ENCODE data around the gene ZKSCAN7.
"Not testable (repeated sequence)": the region's sequence is repeated elsewhere in the genome, so short reads cannot be mapped to it uniquely, and the experiment has no call there.

Gene ZKSCAN7

DNA sequence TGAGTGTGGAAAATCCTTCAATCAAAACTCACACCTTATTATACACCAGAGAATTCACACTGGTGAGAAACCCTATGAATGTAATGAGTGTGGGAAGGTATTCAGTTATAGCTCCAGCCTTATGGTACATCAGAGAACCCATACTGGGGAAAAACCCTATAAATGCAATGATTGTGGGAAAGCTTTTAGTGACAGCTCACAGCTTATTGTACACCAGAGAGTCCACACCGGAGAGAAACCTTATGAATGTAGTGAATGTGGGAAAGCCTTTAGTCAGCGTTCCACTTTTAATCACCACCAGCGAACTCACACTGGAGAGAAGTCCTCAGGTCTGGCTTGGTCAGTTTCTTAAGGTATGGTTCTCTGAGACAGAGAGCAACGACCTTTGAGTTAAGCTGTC, 16.0 kb downstream of the ZKSCAN7 start:
- in situ Hi-C loops (cut with HindIII; ENCODE audit: low sequenced_read_pairs), result no loop called here

DNA sequence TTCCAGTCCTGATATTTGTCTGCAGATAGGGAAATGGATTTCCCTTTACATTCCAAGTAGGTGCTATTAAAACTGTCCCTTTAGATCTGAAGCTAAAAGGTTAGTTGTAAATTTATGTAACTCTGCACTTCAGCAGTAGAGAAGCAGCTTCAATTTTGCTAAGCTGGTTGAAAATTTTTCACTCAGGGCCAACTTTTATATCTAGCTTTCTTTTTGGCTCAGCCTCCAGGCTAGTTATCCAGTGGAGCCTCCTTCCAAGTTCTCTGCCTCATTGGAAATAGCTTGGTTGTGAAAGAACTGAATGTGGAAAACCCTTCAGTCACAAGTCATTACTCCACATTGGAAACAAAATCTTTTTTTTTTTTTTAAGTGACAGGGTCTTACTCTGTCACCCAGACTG, 21.6 kb downstream of the ZKSCAN7 start:
- in situ Hi-C loops (cut with HindIII; ENCODE audit: low sequenced_read_pairs), result no loop called here

DNA sequence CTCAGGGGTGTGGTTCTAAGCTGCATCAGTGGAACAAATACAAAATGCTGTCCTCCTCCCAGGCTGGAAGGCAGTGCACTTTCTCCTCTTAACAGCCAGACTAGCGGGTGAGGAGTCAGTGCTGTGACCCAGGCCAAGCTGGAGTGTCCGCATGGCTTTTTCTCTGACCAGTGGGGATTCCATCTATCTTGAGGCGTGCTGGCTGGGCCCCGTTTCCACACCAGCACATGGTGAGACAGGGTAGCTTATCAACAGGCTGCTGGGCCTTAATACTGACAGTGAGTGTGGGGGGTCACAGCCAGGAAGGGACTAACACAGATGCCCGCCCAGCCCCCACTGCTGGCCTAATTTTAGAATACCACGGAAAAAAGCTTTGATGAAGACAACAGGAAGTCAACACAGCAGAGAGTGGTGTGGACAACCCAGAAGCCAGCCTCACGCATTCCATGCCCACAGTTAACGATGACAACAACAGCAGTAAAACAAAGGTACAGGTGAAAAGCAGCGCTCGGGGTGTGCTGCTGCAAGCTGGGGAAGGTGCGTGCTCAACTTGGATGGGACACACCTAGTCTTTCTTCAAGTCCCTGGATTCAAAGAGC, 22.5 kb downstream of the ZKSCAN7 start:
- in situ Hi-C loops (cut with HindIII; ENCODE audit: low sequenced_read_pairs), result not testable (repeated sequence)

DNA sequence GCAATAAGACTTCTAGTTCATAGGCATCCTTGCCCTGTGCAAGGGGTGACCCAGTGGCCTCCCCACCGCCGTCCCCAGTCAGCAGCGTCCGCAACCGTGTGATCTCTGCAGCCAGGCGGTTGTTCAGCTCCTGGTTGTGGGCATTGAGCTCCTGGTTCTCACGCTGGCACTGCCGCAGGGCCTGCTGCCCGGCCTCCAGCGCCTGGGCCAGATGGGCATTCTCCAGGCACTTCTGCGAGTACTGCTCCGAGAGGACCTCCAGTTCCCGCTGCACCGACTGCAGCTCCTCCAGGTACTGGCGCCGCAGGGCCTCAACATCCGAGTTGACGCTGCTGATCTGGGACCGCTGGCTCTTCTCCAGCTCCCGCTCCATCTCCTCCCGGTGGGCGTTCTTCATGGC, 23.3 kb downstream of the ZKSCAN7 start:
- in situ Hi-C loops (cut with HindIII; ENCODE audit: low sequenced_read_pairs), result not testable (repeated sequence)

DNA sequence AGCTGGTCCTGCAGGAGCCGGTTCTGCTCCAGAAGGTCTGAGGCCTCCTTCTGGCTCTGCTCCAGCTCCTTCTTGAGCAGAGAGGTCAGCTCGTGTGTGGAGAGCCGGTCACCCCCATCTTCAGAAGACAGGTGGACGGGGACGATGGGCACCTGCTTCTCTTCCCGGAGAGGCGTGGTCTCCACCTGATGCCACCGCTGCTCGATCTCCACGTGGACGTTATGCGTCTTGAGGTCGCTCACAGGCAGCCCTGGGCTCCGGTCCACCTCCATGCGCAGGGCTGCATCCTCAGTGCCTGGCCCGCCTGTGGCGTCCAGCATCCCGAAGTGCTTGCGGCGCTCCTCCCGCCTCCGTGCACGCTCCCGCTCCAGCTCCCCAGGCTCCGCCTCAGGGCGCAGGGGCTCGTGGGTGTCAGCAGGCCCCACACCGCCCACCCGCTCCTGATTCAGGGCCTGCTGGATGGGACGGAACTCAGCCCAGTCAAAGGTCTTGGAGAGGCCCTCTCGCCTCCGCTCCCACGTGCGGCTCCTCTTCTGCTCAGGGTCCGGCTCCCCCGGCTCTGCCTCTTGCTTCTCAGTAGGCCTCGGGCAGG, 24.0 kb downstream of the ZKSCAN7 start:
- in situ Hi-C loops (cut with HindIII; ENCODE audit: low sequenced_read_pairs), result not testable (repeated sequence)

DNA sequence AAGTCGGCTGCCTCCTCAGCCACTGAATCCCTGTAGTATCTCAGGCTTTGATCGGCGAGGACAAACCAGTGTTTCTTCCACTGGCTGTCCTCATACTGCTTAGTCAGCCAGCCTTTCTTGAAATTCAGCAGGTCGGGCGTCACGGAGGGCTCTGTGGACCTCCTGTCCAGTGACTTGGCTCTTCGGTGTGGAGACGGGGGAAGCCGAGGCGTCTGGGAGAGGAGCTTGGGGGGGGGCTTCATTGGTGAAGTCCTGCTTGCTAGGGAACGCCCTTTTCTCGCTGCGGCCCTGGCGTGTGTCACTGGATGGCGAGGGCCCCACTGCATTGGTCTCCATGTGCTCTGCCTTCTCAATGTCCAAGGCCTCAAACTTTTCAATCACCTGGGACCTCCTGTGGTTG, 24.8 kb downstream of the ZKSCAN7 start:
- in situ Hi-C loops (cut with HindIII; ENCODE audit: low sequenced_read_pairs), result not testable (repeated sequence)

DNA sequence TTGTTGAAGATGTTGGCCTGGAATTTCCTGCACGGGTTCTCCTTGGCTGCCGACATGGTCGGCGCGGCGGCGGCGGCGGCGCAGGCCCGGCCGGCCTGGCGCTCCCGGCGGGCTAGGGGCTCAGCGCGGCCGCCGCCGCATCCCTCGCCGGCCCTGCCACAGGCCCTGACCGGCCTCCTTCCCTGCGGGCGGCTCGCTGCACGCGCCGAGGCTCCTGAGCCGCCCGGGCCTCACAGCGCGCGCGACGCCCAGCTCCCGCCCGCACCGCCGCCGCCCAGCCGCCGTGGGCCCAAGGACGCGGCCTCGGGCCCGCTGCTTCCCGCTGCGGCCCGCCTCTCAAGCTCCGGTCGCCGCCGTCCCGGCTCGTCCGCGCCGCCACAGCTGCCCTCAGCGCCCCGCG, 26.0 kb downstream of the ZKSCAN7 start:
- in situ Hi-C loops (cut with HindIII; ENCODE audit: low sequenced_read_pairs), result not testable (repeated sequence)

DNA sequence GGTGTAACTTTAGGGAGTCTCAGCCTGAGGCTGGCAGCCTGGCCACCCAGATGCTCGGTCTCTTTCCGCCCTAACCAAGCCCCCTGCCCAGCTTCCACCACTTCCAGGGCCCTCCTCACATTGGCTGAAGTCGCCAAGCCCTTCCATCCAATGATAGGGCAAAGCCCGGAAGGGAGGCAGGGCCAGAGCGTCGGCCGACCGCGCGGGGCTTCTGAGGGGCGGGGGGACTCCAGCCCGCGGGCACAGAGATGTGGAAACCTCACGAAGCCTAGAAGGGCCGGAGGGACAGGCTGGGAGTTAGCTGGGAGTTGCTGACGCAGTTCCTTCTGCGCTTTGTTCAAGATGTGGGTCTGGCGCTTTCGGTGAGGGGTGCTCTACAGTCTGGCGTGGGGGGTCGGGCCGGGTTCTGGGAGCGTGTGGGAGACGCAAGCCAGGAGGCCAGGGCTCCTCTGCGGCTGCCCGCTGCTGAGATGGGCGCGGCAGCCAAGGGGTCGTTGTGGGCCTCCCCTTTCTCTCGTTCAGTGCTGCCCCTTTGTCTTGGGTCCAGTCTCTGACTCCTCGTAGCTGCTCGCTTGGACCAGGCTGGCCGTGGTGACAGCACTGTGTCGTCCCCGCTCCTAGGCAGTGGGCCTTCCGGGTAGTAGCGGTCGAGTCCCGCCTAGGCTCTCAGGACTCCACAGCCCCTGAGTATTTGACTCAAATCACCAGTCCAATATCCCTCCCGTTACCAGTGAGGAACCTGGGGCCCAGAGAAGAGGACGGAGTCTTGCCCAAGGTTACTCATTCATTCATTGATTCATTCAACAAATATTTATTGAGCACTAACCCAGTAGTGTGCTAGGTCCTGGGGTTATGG, 29.9 kb downstream of the ZKSCAN7 start, which contains the start of gene ZNF660:
Gene ZNF660 (plus strand): TSS at position 319 of the 856 bp plus-strand sequence. CDS start 9,230 bp downstream, outside the sequence.
- in situ Hi-C loops (cut with HindIII; ENCODE audit: low sequenced_read_pairs), result no loop called here

DNA sequence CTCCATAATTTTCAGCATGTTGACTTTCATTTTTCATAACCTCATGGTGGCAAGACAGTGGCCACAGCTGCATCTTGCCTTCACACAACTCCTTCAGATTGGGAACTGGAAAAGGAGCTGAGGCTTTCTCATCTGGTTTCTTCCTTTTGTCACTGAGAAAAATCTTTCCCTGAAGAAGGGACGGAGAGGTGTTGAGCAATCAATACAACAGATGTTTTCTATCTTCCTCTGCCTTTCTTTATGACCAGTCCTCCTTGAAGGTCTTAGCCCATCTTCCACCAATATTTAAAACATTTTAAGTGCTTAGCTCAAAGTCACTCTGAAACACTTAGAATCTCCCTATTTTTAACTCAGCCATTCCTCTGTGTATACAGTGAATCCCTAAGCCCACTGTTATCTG, 41.6 kb downstream of the ZKSCAN7 start:
- in situ Hi-C loops (cut with HindIII; ENCODE audit: low sequenced_read_pairs), result no loop called here

DNA sequence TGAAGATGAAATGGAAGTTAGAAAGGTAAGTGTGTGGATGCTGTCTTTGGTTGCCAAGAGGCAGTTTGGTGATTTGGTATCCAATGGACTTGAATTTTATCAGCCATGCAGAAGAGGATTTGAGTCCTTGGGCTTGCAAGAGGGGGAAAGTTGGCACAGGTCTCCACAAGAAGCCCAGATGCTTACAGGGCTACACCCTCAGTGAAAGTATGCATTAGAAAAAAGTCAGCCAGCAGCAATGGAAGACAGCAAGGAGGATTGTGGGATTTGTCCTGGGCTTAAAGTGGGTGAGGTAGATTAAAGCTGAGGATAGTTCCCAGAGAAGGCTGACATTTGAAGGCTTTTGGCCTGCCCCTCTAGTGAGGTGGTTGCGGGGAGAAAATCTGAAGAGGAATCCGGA, 46.8 kb downstream of the ZKSCAN7 start:
- in situ Hi-C loops (cut with HindIII; ENCODE audit: low sequenced_read_pairs), result no loop called here

DNA sequence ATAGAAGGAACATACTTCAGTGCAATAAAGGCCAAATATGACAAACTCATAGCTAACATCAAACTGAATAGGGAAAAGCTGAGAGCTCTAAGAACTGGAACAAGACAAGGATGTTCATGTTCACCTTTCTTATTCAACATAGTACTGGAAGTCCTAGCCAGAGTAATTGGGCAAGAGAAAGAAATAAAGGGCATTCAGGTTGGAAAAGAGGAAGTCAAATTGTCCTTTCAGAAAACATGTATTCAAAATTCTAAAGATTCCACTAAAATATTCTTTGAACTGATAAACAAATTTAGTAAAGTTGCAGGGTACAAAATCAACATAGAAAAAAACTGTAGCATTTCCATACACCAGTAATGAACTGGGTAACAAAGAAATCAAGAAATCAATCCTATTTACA, 57.7 kb downstream of the ZKSCAN7 start:
- in situ Hi-C loops (cut with HindIII; ENCODE audit: low sequenced_read_pairs), result no loop called here

Measured in endothelial cell of hepatic sinusoid (primary cell).